DMS79 treated with DMSO at 0.1 percent for 48 hours (cell line): Measurements from ENCODE around the gene SERPING1.

Experiments
- DNase-seq: peaks from one replicate; lab custom pipeline; 2025; lab: John Stamatoyannopoulos, UW

SERPING1 gene

GRCh38 chr11:57597461-57597915 is at the start of gene SERPING1:
Gene SERPING1, plus strand, starts transcription at chr11:57597685. Its CDS starts 586 bp downstream, at chr11:57598271.
- no peak for DNase-seq

GRCh38 chr11:57547854-57548377 is 49.6 kb upstream of the SERPING1 start:
- DNase-seq = no peak

- no peak for DNase-seq
Measured at GRCh38 chr11:57549983-57550382, 47.5 kb upstream of the SERPING1 start.

- no peak for DNase-seq
Measured at GRCh38 chr11:57551941-57552340, 45.5 kb upstream of the SERPING1 start.

GRCh38 chr11:57552479-57552878 is 45.0 kb upstream of the SERPING1 start:
- no peak for DNase-seq

- no peak for DNase-seq
Measured at GRCh38 chr11:57555393-57555792, 42.1 kb upstream of the SERPING1 start.

GRCh38 chr11:57556041-57556440 is 41.4 kb upstream of the SERPING1 start:
- no peak for DNase-seq

GRCh38 chr11:57560146-57560545 is 37.3 kb upstream of the SERPING1 start:
- DNase-seq = no peak

- DNase-seq = no peak
Measured at GRCh38 chr11:57562596-57562995, 34.9 kb upstream of the SERPING1 start.

- peak; percentile 73 for DNase-seq
Measured at GRCh38 chr11:57566005-57566904, 31.2 kb upstream of the SERPING1 start.

GRCh38 chr11:57566905-57567514 is 30.5 kb upstream of the SERPING1 start:
- DNase-seq = peak; percentile 28

GRCh38 chr11:57567515-57568329 is 29.8 kb upstream of the SERPING1 start, which contains the start of gene UBE2L6:
Gene UBE2L6, minus strand, starts transcription at chr11:57567672. Its CDS starts 61 bp downstream, at chr11:57567611.
- DNase-seq = peak; percentile 55

- peak; percentile 74 for DNase-seq
Measured at GRCh38 chr11:57568330-57568766, 29.1 kb upstream of the SERPING1 start.

- DNase-seq = no peak
Measured at GRCh38 chr11:57571606-57572005, 25.9 kb upstream of the SERPING1 start.

GRCh38 chr11:57574061-57574460 is 23.4 kb upstream of the SERPING1 start:
- no peak for DNase-seq

GRCh38 chr11:57584341-57584740 is 13.1 kb upstream of the SERPING1 start:
- no peak for DNase-seq

GRCh38 chr11:57585301-57585700 is 12.2 kb upstream of the SERPING1 start:
- DNase-seq = no peak

GRCh38 chr11:57586711-57587245 is 10.7 kb upstream of the SERPING1 start:
- no peak for DNase-seq

GRCh38 chr11:57588046-57588710 is 9.3 kb upstream of the SERPING1 start:
- DNase-seq = no peak

GRCh38 chr11:57596266-57596885 is 1.1 kb upstream of the SERPING1 start:
- DNase-seq = no peak
